HepG2 (cell line): ENCODE data around the gene EPC1. TPM values are rescaled to one million over a fixed set of nuclear protein-coding genes. Genes with fewer than 3 reads are reported as not detected.

Source experiments
- AGO2 ChIP-seq: fragments of 200-400 bp; formaldehyde crosslinking; optimal IDR thresholded peaks from 2 replicates; pipeline ENCODE3; 2017; ENCODE audit warnings: mild to moderate bottlenecking, low read depth, low read length, moderate library complexity
- ATF2 ChIP-seq: sonication (generic); formaldehyde crosslinking; IDR thresholded peaks from 2 replicates; pipeline ENCODE4 v1.4.0; 2020; ENCODE audit warnings: missing genetic modification reagents
- BRCA1 ChIP-seq: sonication (generic); formaldehyde crosslinking; IDR thresholded peaks from 2 replicates; pipeline ENCODE4 v1.4.0; 2020; ENCODE audit warnings: missing genetic modification reagents
- CENPT ChIP-seq: sonication (generic); formaldehyde crosslinking; IDR thresholded peaks from 2 replicates; pipeline ENCODE4 v1.8.0; 2022; ENCODE audit warnings: low read depth, mild to moderate bottlenecking, moderate library complexity, missing genetic modification reagents
- CREB1 ChIP-seq, 2 experiments: fragments of 450-650 bp in 1 of 2; IDR thresholded peaks; 2 replicates each; pipeline ENCODE4 v1.6.1; 2016 to 2017; ENCODE audit warnings: control low read depth in 1 of 2, mild to moderate bottlenecking in 1 of 2, missing compliant biosample characterization in 1 of 2, missing genetic modification characterization in 1 of 2
- DZIP1 ChIP-seq: sonication (generic); formaldehyde crosslinking; IDR thresholded peaks from 2 replicates; pipeline ENCODE4 v1.5.0; 2020; ENCODE audit warnings: mild to moderate bottlenecking, missing genetic modification reagents
- FOXM1 ChIP-seq: sonication (generic); formaldehyde crosslinking; IDR thresholded peaks from 2 replicates; pipeline ENCODE4 v1.5.0; 2020; ENCODE audit warnings: missing genetic modification reagents
- GTF3A ChIP-seq: sonication (generic); formaldehyde crosslinking; conservative IDR thresholded peaks from 2 replicates; pipeline ENCODE4 v1.4.0; 2020; ENCODE audit warnings: mild to moderate bottlenecking, missing genetic modification reagents
- HMGA1 ChIP-seq: sonication (generic); formaldehyde crosslinking; conservative IDR thresholded peaks from 2 replicates; pipeline ENCODE4 v1.4.0; 2020; ENCODE audit warnings: missing genetic modification reagents
- IRF1 ChIP-seq: sonication (generic); formaldehyde crosslinking; IDR thresholded peaks from 2 replicates; pipeline ENCODE4 v1.4.0; 2020; ENCODE audit warnings: low read depth, mild to moderate bottlenecking, missing genetic modification reagents
- JUNB ChIP-seq: sonication (generic); formaldehyde crosslinking; IDR thresholded peaks from 2 replicates; pipeline ENCODE4 v1.8.0; 2022; ENCODE audit warnings: missing genetic modification reagents, mild to moderate bottlenecking, borderline replicate concordance
- MIER3 ChIP-seq: IDR thresholded peaks from 2 replicates; pipeline ENCODE4 v1.6.1; 2016; ENCODE audit warnings: missing compliant biosample characterization, borderline replicate concordance
- MTF1 ChIP-seq: sonication (generic); formaldehyde crosslinking; IDR thresholded peaks from 2 replicates; pipeline ENCODE4 v1.5.0; 2020; ENCODE audit warnings: missing genetic modification reagents
- NCOR1 ChIP-seq: fragments of 200-600 bp; sonication (generic); IDR thresholded peaks from 2 replicates; pipeline ENCODE4 v1.7.0; 2017; ENCODE audit warnings: antibody characterized with exemption, low read length, borderline replicate concordance
- PHF21A ChIP-seq: sonication (generic); formaldehyde crosslinking; IDR thresholded peaks from 2 replicates; pipeline ENCODE4 v1.5.0; 2020; ENCODE audit warnings: mild to moderate bottlenecking, missing genetic modification reagents
- REXO4 ChIP-seq: sonication (generic); formaldehyde crosslinking; IDR thresholded peaks from 2 replicates; pipeline ENCODE4 v1.8.0; 2022; ENCODE audit warnings: missing genetic modification reagents, mild to moderate bottlenecking, borderline replicate concordance
- SP5 ChIP-seq: IDR thresholded peaks from 2 replicates; pipeline ENCODE4 v1.6.1; 2016; ENCODE audit warnings: low read depth, borderline replicate concordance
- ZBTB43 ChIP-seq: sonication (generic); formaldehyde crosslinking; conservative IDR thresholded peaks from 2 replicates; pipeline ENCODE4 v1.4.0; 2020; ENCODE audit warnings: missing genetic modification reagents
- ZBTB8A ChIP-seq: sonication (generic); formaldehyde crosslinking; IDR thresholded peaks from 2 replicates; pipeline ENCODE4 v1.4.0; 2020; ENCODE audit warnings: mild to moderate bottlenecking, low read depth, missing genetic modification reagents, borderline replicate concordance
- ZNF460 ChIP-seq: sonication (generic); formaldehyde crosslinking; IDR thresholded peaks from 2 replicates; pipeline ENCODE4 v1.5.1; 2020; ENCODE audit warnings: missing genetic modification reagents, mild to moderate bottlenecking, borderline replicate concordance
- ZNF615 ChIP-seq: sonication (generic); formaldehyde crosslinking; IDR thresholded peaks from 2 replicates; pipeline ENCODE4 v1.5.0; 2020; ENCODE audit warnings: mild to moderate bottlenecking, missing genetic modification reagents, borderline replicate concordance
- polyA plus RNA-seq, 8 experiments: library from polyadenylated mRNA; depleted of rRNA in 3 of 8; stranded (reverse) in 7 of 8; unstranded in 1 of 8; fragments of >200 nt; fragmentation: Illumina TruSeq in 4 of 8; extraction: Trizol in 4 of 8; gene quantifications; 2 replicates each; pipeline versions ENCODE4 v1.2.1 to v1.2.3, GENCODE V29; 2011 to 2016; ENCODE audit warnings: low read depth in 4 of 8, missing spikeins in 1 of 8, mixed read lengths in 1 of 8; ENCODE audit not compliant: insufficient read depth in 1 of 8
- total RNA-seq, 5 experiments: library from RNA; depleted of rRNA; stranded (reverse); fragments of >200 nt; fragmentation: Illumina TruSeq; extraction: Trizol; gene quantifications; 2 replicates each; pipeline ENCODE4 v1.2.3, GENCODE V29; 2016; ENCODE audit warnings: low read depth in 1 of 5
- TF ChIP-seq, protein P1 (sequence below): sonication (generic); formaldehyde crosslinking; IDR thresholded peaks from 2 replicates; pipeline ENCODE4 v1.4.0; 2020; ENCODE audit warnings: missing genetic modification reagents, borderline replicate concordance

Gene EPC1
- total and polyA plus RNA-seq, 2 of the 13 experiments (the other 11 are each of a cell fraction or from before 2014, with no cell fraction given): 28.7 to 44.2 TPM

DNA sequence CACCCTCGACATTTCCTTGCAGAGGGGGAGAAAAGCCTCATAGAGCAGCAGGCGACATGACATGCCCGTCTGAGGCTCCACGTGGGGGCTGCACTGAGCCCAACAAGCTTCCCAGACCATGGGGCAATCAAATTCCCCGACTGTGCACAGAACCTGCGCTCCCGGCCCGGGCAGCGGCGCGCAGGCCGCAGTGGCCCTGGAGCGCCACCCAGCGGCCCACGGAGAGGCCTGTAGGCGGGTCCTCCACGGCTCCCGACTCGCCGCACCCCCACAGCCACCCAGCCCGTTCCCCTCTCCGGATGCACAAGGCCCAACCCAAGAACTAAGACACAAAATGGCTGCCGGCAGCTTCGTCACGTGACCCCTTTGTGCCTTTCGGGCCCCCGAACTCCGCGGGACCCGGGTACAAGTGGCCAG is 816 bp downstream of the EPC1 start (continued):
- TF ChIP-seq HMGA1 (CRISPR knock-in tag) (no peak), REXO4 (CRISPR knock-in tag) (no peak), IRF1 (no peak), ATF2 (CRISPR knock-in tag) (no peak), ZBTB43 (CRISPR knock-in tag) (no peak), JUNB (no peak), GTF3A (CRISPR knock-in tag) (no peak), MTF1 (CRISPR knock-in tag) (no peak), NCOR1 (no peak; the same call in 1 of the 2 replicates), BRCA1 (CRISPR knock-in tag) (no peak), AGO2 (peak; percentile 80), ZBTB8A (CRISPR knock-in tag) (no peak), CENPT (CRISPR knock-in tag) (no peak), MIER3 (CRISPR knock-in tag) (no peak; the same call in 1 of the 2 replicates), CREB1 (IDR thresholded peaks at IDR 0.05) (peak; percentile 42), CREB1 (CRISPR knock-in tag; IDR thresholded peaks at IDR 0.05) (no peak), ZNF460 (CRISPR knock-in tag) (peak; percentile 19; the same call in 1 of the 2 replicates), ZNF615 (CRISPR knock-in tag) (peak; percentile 16; the same call in 1 of the 2 replicates), FOXM1 (no peak), SP5 (CRISPR knock-in tag) (peak; percentile 46; the same call in 1 of the 2 replicates), PHF21A (CRISPR knock-in tag) (peak; percentile 92), DZIP1 (CRISPR knock-in tag) (no peak)
- TF ChIP-seq, protein P1, sequence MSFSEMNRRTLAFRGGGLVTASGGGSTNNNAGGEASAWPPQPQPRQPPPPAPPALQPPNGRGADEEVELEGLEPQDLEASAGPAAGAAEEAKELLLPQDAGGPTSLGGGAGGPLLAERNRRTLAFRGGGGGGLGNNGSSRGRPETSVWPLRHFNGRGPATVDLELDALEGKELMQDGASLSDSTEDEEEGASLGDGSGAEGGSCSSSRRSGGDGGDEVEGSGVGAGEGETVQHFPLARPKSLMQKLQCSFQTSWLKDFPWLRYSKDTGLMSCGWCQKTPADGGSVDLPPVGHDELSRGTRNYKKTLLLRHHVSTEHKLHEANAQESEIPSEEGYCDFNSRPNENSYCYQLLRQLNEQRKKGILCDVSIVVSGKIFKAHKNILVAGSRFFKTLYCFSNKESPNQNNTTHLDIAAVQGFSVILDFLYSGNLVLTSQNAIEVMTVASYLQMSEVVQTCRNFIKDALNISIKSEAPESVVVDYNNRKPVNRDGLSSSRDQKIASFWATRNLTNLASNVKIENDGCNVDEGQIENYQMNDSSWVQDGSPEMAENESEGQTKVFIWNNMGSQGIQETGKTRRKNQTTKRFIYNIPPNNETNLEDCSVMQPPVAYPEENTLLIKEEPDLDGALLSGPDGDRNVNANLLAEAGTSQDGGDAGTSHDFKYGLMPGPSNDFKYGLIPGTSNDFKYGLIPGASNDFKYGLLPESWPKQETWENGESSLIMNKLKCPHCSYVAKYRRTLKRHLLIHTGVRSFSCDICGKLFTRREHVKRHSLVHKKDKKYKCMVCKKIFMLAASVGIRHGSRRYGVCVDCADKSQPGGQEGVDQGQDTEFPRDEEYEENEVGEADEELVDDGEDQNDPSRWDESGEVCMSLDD (CRISPR knock-in tag): no peak
